Myometrial cell (primary cell): Measurements from ENCODE around the gene FAM111B. TPM values are rescaled to one million over a fixed set of nuclear protein-coding genes. Genes with fewer than 3 reads are reported as not detected.

Experiments
- total RNA-seq: library from RNA; depleted of rRNA; stranded (reverse); fragments of >200 nt; gene quantifications from 2 replicates; pipeline ENCODE4 v1.2.3, GENCODE V29; 2015

Gene FAM111B
- total RNA-seq: 3.2 and 5.7 TPM in 2 replicates

GRCh38 chr11:59106363-59107336 is at the start of gene FAM111B:
FAM111B (plus strand) TSS chr11:59107237; CDS start chr11:59109626, 2,389 bp downstream.

GRCh38 chr11:59086007-59086406 is 21.0 kb upstream of the FAM111B start, which contains the start of gene GLYATL1B:
GLYATL1B (plus strand) TSS chr11:59086307; CDS start chr11:59086307, 0 bp downstream.

GRCh38 chr11:59142530-59143507 is 35.8 kb downstream of the FAM111B start, which contains the start of gene FAM111A:
FAM111A (plus strand) TSS chr11:59142856; CDS start chr11:59148873, 6,017 bp downstream.

GRCh38 chr11:59171508-59172322 is 64.7 kb downstream of the FAM111B start, which contains the start of gene DTX4:
DTX4 (plus strand) TSS chr11:59172132; CDS start chr11:59172596, 464 bp downstream.

Other genes starting within 250 kb of the FAM111B start
- 1.2 TPM in 1 of 2 replicates, not detected in the other for gene GLYATL1, start 167.7 kb upstream of the FAM111B start, total RNA-seq
- not detected in 2 replicates for gene GLYATL1B, start 20.9 kb upstream of the FAM111B start, total RNA-seq
- gene FAM111A, start 35.6 kb downstream of the FAM111B start, total RNA-seq: 23.6 and 28.9 TPM in 2 replicates
- gene DTX4, start 64.9 kb downstream of the FAM111B start, total RNA-seq: 0.58 and 0.71 TPM in 2 replicates
- gene MPEG1, start 105.7 kb downstream of the FAM111B start, total RNA-seq: not detected in 2 replicates